Tibial artery (tissue), 4 donors: ENCODE measurements around the gene ACOX1.

ENCODE experiments used
- DNase-seq, 2 donors: peaks; one replicate each; pipeline ENCODE4 v3.0.0-alpha.2; 2019
- H3K27ac ChIP-seq, 2 donors: fragments of 200-600 bp; sonication (generic) in 1 of 2; 1 replicate in 1 of 2; 2 replicates in 1 of 2; pipeline ENCODE4 v1.5.1; 2018 to 2019; ENCODE audit warnings: mild to moderate bottlenecking in 1 of 2
- H3K27me3 ChIP-seq, 2 donors: fragments of 200-600 bp; sonication (generic) in 1 of 2; one replicate each; pipeline versions ENCODE4 v1.5.1 to v1.6.0; 2016 to 2019
- H3K36me3 ChIP-seq, 3 donors: fragments of 200-600 bp; sonication (generic) in 2 of 3; one replicate each; pipeline ENCODE4 v1.5.1; 2016 to 2019; ENCODE audit warnings: mild to moderate bottlenecking in 2 of 3
- H3K4me1 ChIP-seq, 4 donors: fragments of 200-600 bp; sonication (generic) in 2 of 4; 1 replicate in 3 of 4; 2 replicates in 1 of 4; pipeline ENCODE4 v1.5.1; 2016 to 2019
- H3K4me3 ChIP-seq, 2 donors: fragments of 200-600 bp; sonication (generic) in 1 of 2; 1 replicate in 1 of 2; 2 replicates in 1 of 2; pipeline ENCODE4 v1.5.1; 2018 to 2019; ENCODE audit warnings: mild to moderate bottlenecking in 2 of 2
- H3K9me3 ChIP-seq, 3 donors: fragments of 200-600 bp; sonication (generic) in 1 of 3; one replicate each; pipeline ENCODE4 v1.5.1; 2016 to 2019
- CTCF ChIP-seq, 2 experiments: fragments of 200-600 bp in 1 of 2; fragments of 450-650 bp in 1 of 2; IDR thresholded peaks; one replicate each; pipeline ENCODE4 v1.5.1; 2017 to 2019; ENCODE audit warnings: antibody characterized with exemption in 2 of 2, mild to moderate bottlenecking in 1 of 2, moderate library complexity in 1 of 2
- intact Hi-C: fragments of 100-400 bp; cut with DNase I; formaldehyde crosslinking; loops from one replicate; pipeline ENCODE4 v1.15.0; 2023; ENCODE audit warnings: low total_unique reads

Gene ACOX1

GRCh38 chr17:75978938-75979704 lies at the start of gene ACOX1, which contains the start of gene TEN1:
Gene ACOX1, minus strand, starts transcription at chr17:75979166. Its CDS starts 93 bp downstream, at chr17:75979073.
Gene TEN1, plus strand, starts transcription at chr17:75979240. Its CDS starts 6,953 bp downstream, at chr17:75986193.
- intact Hi-C loops, result no loop called here
- H3K4me1 ChIP-seq, result peaks cover 0 to 37% (median 27%) of the 10 kb centered on the region in 4 donors

GRCh38 chr17:76027159-76027839 lies 48.3 kb upstream of the ACOX1 start, which contains the start of gene EVPL:
Gene EVPL, minus strand, starts transcription at chr17:76027306. Its CDS starts 108 bp downstream, at chr17:76027198.
- no peaks in the 10 kb centered on the region for H3K9me3 ChIP-seq
- H3K4me1 ChIP-seq, result no peaks in the 10 kb centered on the region
- intact Hi-C loops, result no loop called here
- no peak for DNase-seq
- peaks cover 0 to 32% of the 10 kb centered on the region in 2 donors for H3K27me3 ChIP-seq
- no peak for TF ChIP-seq CTCF (IDR thresholded peaks at IDR 0.05)
- no peak within 1 kb of the TSS for H3K27ac ChIP-seq
- peaks cover 0 to 5% (median 0%) of the 10 kb centered on the region in 3 donors for H3K36me3 ChIP-seq
- H3K4me3 ChIP-seq, result no peak within 1 kb of the TSS

More at GRCh38 chr17:75978938-75979704, at the start of gene ACOX1, which contains the start of gene TEN1:
- peak; percentile 28 to 29 for TF ChIP-seq CTCF (IDR thresholded peaks at IDR 0.05)
- no peaks in the 10 kb centered on the region for H3K36me3 ChIP-seq
- no peaks in the 10 kb centered on the region for H3K9me3 ChIP-seq
- DNase-seq, result peak; percentile 98 to 99
- H3K27me3 ChIP-seq, result no peaks in the 10 kb centered on the region
- H3K4me3 ChIP-seq, result peak within 1 kb of the TSS; percentile 71 to 73
- peak within 1 kb of the TSS; percentile 93 to 99 for H3K27ac ChIP-seq

- intact Hi-C loops, result no loop called here
- H3K4me1 ChIP-seq, result no peaks in the 10 kb centered on the region
- no peaks in the 10 kb centered on the region for H3K9me3 ChIP-seq
- no peak overlapping the region for H3K27ac ChIP-seq
- no peak for TF ChIP-seq CTCF (IDR thresholded peaks at IDR 0.05)
- H3K36me3 ChIP-seq, result peaks cover 0 to 5% (median 0%) of the 10 kb centered on the region in 3 donors
- no peak overlapping the region for H3K4me3 ChIP-seq
- DNase-seq, result no peak
- peaks cover 0 to 36% of the 10 kb centered on the region in 2 donors for H3K27me3 ChIP-seq
These were observed 47.8 kb upstream of the ACOX1 start for GRCh38 chr17:76026714-76027158.

GRCh38 chr17:76025294-76025693 lies 46.3 kb upstream of the ACOX1 start:
- intact Hi-C loops, result no loop called here
- H3K4me1 ChIP-seq, result no peaks in the 10 kb centered on the region
- H3K4me3 ChIP-seq, result no peak overlapping the region
- no peaks in the 10 kb centered on the region for H3K9me3 ChIP-seq
- no peak for DNase-seq
- H3K27ac ChIP-seq, result no peak overlapping the region
- TF ChIP-seq CTCF (IDR thresholded peaks at IDR 0.05), result no peak
- H3K27me3 ChIP-seq, result peaks cover 0 to 43% of the 10 kb centered on the region in 2 donors
- H3K36me3 ChIP-seq, result peaks cover 0 to 5% (median 0%) of the 10 kb centered on the region in 3 donors

- peaks cover 0 to 43% of the 10 kb centered on the region in 2 donors for H3K27me3 ChIP-seq
- no peaks in the 10 kb centered on the region for H3K4me1 ChIP-seq
- intact Hi-C loops, result no loop called here
- H3K27ac ChIP-seq, result no peak overlapping the region
- H3K36me3 ChIP-seq, result peaks cover 0 to 5% (median 0%) of the 10 kb centered on the region in 3 donors
- no peak for TF ChIP-seq CTCF (IDR thresholded peaks at IDR 0.05)
- H3K9me3 ChIP-seq, result no peaks in the 10 kb centered on the region
- H3K4me3 ChIP-seq, result no peak overlapping the region
- no peak for DNase-seq
These were observed 45.4 kb upstream of the ACOX1 start for GRCh38 chr17:76024353-76024752.
